SIG-M5 treated with dmso at 0.1 percent for 504 hours (cell line): ENCODE measurements around the gene NUP62.

Experiments
- DNase-seq: peaks from one replicate; lab custom pipeline; 2025; ENCODE audit not compliant: unreplicated experiment; lab: John Stamatoyannopoulos, UW

The NUP62 gene

GRCh38 chr19:49869484-49870308 is 59.6 kb downstream of the NUP62 start:
- peak; percentile 99 for DNase-seq

- DNase-seq, result no peak
Observed at GRCh38 chr19:49869009-49869483, 60.3 kb downstream of the NUP62 start.

- peak; percentile 90 for DNase-seq
Observed at GRCh38 chr19:49866933-49867782, 62.1 kb downstream of the NUP62 start, which contains the start of gene PNKP. PNKP (minus strand) TSS chr19:49867576; CDS start chr19:49867204, 372 bp downstream.

- no peak for DNase-seq
Observed at GRCh38 chr19:49864890-49865289, 64.4 kb downstream of the NUP62 start.

- no peak for DNase-seq
Observed at GRCh38 chr19:49863935-49864320, 65.4 kb downstream of the NUP62 start.

- no peak for DNase-seq
Observed at GRCh38 chr19:49863254-49863934, 65.9 kb downstream of the NUP62 start.

- no peak for DNase-seq
Observed at GRCh38 chr19:49862391-49863253, 66.7 kb downstream of the NUP62 start.

GRCh38 chr19:49861541-49862378 is 67.5 kb downstream of the NUP62 start:
- DNase-seq, result no peak

- DNase-seq, result no peak
Observed at GRCh38 chr19:49861107-49861506, 68.2 kb downstream of the NUP62 start.

- DNase-seq, result no peak
Observed at GRCh38 chr19:49860336-49861102, 68.8 kb downstream of the NUP62 start.

GRCh38 chr19:49859682-49860335 is 69.5 kb downstream of the NUP62 start:
- no peak for DNase-seq

- DNase-seq, result no peak
Observed at GRCh38 chr19:49858088-49858985, 71.0 kb downstream of the NUP62 start.

GRCh38 chr19:49857838-49858087 is 71.5 kb downstream of the NUP62 start:
- DNase-seq, result no peak

- DNase-seq, result no peak
Observed at GRCh38 chr19:49857061-49857837, 72.1 kb downstream of the NUP62 start.
